Smooth muscle cell (in vitro differentiated cells): ENCODE measurements around the gene EDC3. TPM values are rescaled to one million over a fixed set of nuclear protein-coding genes. Genes with fewer than 3 reads are reported as not detected.

Source experiments
- DNase-seq: peaks from one replicate; lab custom pipeline; 2025; ENCODE audit not compliant: unreplicated experiment; lab: John Stamatoyannopoulos, UW
- H2AFZ ChIP-seq: fragments of 200-600 bp; sonication (generic); 2 replicates; pipeline ENCODE4 v1.6.0; 2016; ENCODE audit warnings: antibody characterized with exemption, low read depth, mild to moderate bottlenecking
- H3F3A ChIP-seq: fragments of 200-600 bp; sonication (generic); 2 replicates; pipeline ENCODE4 v1.6.0; 2017; ENCODE audit warnings: antibody characterized with exemption, low read depth
- H3K27ac ChIP-seq: fragments of 200-600 bp; sonication (generic); 2 replicates; pipeline ENCODE4 v1.5.1; 2016; ENCODE audit warnings: low read depth, mild to moderate bottlenecking
- H3K27me3 ChIP-seq: fragments of 200-600 bp; sonication (generic); 2 replicates; pipeline ENCODE4 v1.6.1; 2016; ENCODE audit warnings: low read depth, mild to moderate bottlenecking
- H3K36me3 ChIP-seq: fragments of 200-600 bp; sonication (generic); 2 replicates; pipeline ENCODE4 v1.5.1; 2016; ENCODE audit warnings: low read depth
- H3K4me1 ChIP-seq: fragments of 200-600 bp; sonication (generic); 2 replicates; pipeline ENCODE4 v1.5.1; 2016; ENCODE audit warnings: low read depth
- H3K4me2 ChIP-seq: fragments of 200-600 bp; sonication (generic); 2 replicates; pipeline ENCODE4 v1.6.0; 2016; ENCODE audit warnings: mild to moderate bottlenecking
- H3K4me3 ChIP-seq: fragments of 200-600 bp; sonication (generic); 2 replicates; pipeline ENCODE4 v1.5.1; 2016; ENCODE audit warnings: mild to moderate bottlenecking
- H3K79me2 ChIP-seq: fragments of 200-600 bp; sonication (generic); 2 replicates; pipeline ENCODE4 v1.6.0; 2016; ENCODE audit warnings: low read depth, mild to moderate bottlenecking
- H3K9ac ChIP-seq: fragments of 200-600 bp; sonication (generic); 2 replicates; pipeline ENCODE4 v1.6.0; 2016; ENCODE audit warnings: low read depth
- H3K9me3 ChIP-seq: fragments of 200-600 bp; sonication (generic); replicated peaks from 2 replicates; pipeline ENCODE4 v1.5.1; 2016; ENCODE audit warnings: low read depth
- H4K20me1 ChIP-seq: fragments of 200-600 bp; sonication (generic); 2 replicates; pipeline ENCODE4 v1.6.0; 2016; ENCODE audit warnings: low read depth
- WGBS: methylation state at CpG from one replicate; pipeline ENCODE4 v1.1.7; 2016; ENCODE audit warnings: low lambda C conversion rate; 5-methylcytosine and 5-hydroxymethylcytosine counted together
- polyA plus RNA-seq: library from polyadenylated mRNA; unstranded; fragments of >200 nt; fragmentation: Nextera tagmentation; extraction: Ambion mirVana; gene quantifications from 2 replicates; pipeline ENCODE4 v1.2.1, GENCODE V29; 2016
- total RNA-seq: library from RNA; depleted of rRNA; stranded (reverse); fragments of >200 nt; gene quantifications from 2 replicates; pipeline ENCODE4 v1.2.3, GENCODE V29; 2014
- TF ChIP-seq, protein P1 (sequence below): fragments of 200-600 bp; sonication (generic); IDR thresholded peaks from 2 replicates; pipeline ENCODE4 v1.5.1; 2017; ENCODE audit warnings: borderline replicate concordance, mild to moderate bottlenecking, antibody characterized with exemption; ENCODE audit not compliant: insufficient read depth, poor library complexity, severe bottlenecking

The EDC3 gene
- total and polyA plus RNA-seq, 2 experiments from 2014 or later, result 18.4 to 26.7 TPM

DNA sequence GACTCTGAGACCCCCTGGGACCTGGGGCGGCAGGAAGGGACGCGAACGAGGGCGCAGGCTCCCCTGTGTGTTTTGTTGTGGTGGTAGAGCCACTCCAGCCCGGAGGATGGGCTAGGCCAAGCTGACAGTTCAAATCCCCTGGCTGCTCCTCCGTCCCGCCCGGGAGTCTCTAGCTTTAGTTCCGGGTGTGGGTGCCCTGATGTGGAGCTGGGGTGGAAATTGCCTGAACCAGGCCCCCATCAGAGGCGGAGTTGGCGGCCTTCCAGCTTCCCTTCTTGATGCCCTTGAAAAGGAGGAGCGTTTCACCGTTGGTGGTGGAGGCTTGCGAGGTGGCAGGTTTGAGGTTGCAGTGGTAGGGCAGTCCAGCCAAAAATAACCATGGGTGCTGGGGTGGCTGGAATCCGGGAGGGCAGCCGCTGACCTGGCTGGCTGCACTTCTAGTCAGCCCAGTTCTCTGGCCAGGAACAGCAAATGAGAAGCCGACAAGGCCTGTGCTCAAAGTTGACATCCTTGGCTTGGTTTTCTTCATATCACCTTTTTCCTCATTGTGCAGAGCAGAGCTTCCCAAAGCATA, 79.4 kb downstream of the EDC3 start:
- no peaks in the 10 kb centered on the region for H3K36me3 ChIP-seq
- 12% methylated on average over 18 of the region's 18 CpGs for WGBS
- TF ChIP-seq, protein P1, sequence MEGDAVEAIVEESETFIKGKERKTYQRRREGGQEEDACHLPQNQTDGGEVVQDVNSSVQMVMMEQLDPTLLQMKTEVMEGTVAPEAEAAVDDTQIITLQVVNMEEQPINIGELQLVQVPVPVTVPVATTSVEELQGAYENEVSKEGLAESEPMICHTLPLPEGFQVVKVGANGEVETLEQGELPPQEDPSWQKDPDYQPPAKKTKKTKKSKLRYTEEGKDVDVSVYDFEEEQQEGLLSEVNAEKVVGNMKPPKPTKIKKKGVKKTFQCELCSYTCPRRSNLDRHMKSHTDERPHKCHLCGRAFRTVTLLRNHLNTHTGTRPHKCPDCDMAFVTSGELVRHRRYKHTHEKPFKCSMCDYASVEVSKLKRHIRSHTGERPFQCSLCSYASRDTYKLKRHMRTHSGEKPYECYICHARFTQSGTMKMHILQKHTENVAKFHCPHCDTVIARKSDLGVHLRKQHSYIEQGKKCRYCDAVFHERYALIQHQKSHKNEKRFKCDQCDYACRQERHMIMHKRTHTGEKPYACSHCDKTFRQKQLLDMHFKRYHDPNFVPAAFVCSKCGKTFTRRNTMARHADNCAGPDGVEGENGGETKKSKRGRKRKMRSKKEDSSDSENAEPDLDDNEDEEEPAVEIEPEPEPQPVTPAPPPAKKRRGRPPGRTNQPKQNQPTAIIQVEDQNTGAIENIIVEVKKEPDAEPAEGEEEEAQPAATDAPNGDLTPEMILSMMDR, result no peak
- H3K79me2 ChIP-seq, result peaks cover 59% of the 10 kb centered on the region
- H3K9ac ChIP-seq, result peak overlapping the region; percentile 99
- H3K4me2 ChIP-seq, result peak overlapping the region; percentile 92
- peak; percentile 36 for DNase-seq
- peak overlapping the region; percentile 91 for H3K27ac ChIP-seq
- H3K27me3 ChIP-seq, result no peaks in the 10 kb centered on the region
- peaks cover 10% of the 10 kb centered on the region for H3F3A ChIP-seq
- peak overlapping the region; percentile 92 for H3K4me3 ChIP-seq
- H4K20me1 ChIP-seq, result peaks cover 54% of the 10 kb centered on the region
- no peaks in the 10 kb centered on the region for H3K9me3 ChIP-seq
- H3K4me1 ChIP-seq, result peaks cover 9% of the 10 kb centered on the region
- H2AFZ ChIP-seq, result no peak overlapping the region

DNA sequence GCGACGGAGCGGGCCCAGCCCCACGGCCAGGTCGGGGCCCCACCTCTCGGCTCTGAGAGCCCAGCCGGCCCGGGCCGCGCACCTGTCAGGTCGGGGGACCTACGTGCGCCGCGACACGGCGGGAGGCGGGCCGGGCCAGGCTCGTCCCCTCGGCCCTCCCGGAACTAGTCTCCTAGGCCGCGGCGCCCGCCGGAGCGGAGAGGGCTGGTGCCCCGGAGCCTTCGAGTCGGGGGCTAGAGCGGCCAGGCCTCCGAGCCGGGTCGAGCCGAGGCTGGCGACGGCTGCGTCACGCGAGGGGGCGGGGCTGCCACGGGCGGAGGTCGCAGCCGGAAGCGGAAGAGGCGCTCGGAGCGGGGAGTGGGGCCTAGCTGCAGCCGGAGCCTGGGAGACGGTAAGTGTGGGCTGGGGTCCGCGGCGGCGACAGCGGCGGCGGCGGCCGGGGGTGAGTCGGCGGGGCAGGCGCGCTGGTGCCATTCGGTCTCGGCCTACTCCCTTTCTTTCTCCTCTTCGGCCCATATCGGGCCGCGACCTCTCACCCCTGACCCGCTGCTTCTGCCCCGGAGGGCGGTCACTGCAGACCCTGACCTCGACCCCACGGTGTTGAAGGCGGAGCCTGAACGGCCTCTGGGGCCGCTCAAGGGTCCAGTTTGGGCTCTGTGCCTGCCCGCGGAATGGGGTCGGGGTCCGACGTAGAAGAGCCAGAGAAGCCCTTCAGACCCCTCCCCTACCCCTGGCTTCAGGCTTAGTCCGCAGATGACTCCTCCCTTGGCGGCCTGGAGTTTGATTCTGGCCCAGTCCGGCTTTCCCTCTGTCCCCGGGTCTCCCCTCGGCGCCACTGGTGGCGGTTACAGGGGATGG, 80.1 kb downstream of the EDC3 start, which contains the start of gene CLK3:
CLK3 (plus strand) TSS at position 329 of the 858 bp plus-strand sequence. CDS start 3,361 bp downstream, outside the sequence.
- no peaks in the 10 kb centered on the region for H3K36me3 ChIP-seq
- peak within 1 kb of the TSS; percentile 92 for H3K4me3 ChIP-seq
- peak within 1 kb of the TSS; percentile 77 for H2AFZ ChIP-seq
- H3K4me2 ChIP-seq, result peak within 1 kb of the TSS; percentile 92
- peak within 1 kb of the TSS; percentile 99 for H3K9ac ChIP-seq
- WGBS, result under 1% methylated on average over 82 of the region's 91 CpGs
- DNase-seq, result peak; percentile 84
- no peaks in the 10 kb centered on the region for H3K9me3 ChIP-seq
- TF ChIP-seq, protein P1, result no peak
- H3K4me1 ChIP-seq, result peaks cover 9% of the 10 kb centered on the region
- no peaks in the 10 kb centered on the region for H3K27me3 ChIP-seq
- peaks cover 53% of the 10 kb centered on the region for H3K79me2 ChIP-seq
- H4K20me1 ChIP-seq, result peaks cover 46% of the 10 kb centered on the region
- peaks cover 10% of the 10 kb centered on the region for H3F3A ChIP-seq
- peak within 1 kb of the TSS; percentile 91 for H3K27ac ChIP-seq

DNA sequence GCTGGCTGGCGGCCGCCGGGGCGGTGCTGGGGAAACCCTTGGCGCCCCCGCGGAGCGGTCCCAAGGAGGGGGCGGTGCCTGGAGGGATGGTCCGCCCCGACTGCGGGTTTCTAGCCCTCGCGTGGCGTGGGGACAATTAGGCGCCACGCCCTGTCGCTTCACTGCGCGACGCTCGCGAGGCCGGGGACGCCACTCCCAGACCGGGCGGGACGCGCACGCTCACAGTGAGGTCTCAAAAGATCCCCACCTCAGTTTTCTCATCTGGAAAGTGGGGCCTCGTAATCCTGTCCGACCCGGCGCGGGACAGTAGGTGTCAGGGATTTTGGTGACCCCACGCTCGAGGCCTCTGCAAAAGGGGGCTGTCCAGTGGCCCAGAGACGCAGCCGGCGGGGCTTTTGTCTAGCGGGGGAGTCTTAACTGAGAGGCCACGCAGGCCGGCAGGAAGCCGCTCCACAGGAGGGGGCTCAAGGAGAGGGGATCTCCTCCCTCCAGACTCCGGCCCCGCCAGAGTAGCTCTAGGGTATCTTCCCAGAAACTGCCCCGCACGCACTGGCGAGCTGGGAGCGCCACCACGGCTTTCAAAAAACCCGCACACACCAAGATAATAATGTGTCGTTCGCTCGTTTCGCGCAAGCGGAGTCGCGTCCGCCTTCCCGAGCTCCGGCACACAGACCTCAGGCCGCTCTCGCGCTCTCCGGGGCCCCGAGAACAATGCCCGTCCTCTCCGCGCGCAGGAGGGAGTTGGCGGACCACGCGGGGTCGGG, 80.9 kb downstream of the EDC3 start:
- Histone ChIP-seq H3K4me1 (peaks cover 13% of the 10 kb centered on the region), H3K27ac (peak overlapping the region; percentile 91), H3K27me3 (no peaks in the 10 kb centered on the region), H4K20me1 (peaks cover 38% of the 10 kb centered on the region), H3F3A (peaks cover 10% of the 10 kb centered on the region), H2AFZ (peak overlapping the region; percentile 77), H3K4me3 (peak overlapping the region; percentile 92), H3K9me3 (no peaks in the 10 kb centered on the region), H3K4me2 (peak overlapping the region; percentile 92), H3K36me3 (no peaks in the 10 kb centered on the region), H3K9ac (peak overlapping the region; percentile 99), H3K79me2 (peaks cover 47% of the 10 kb centered on the region)
- TF ChIP-seq, protein P1, result no peak
- DNase-seq, result peak; percentile 84
- 1% methylated on average over 75 of the region's 76 CpGs for WGBS
